Activated CD8-positive, alpha-beta memory T cell treated with anti-CD3 and anti-CD28 coated beads for 1 hour (primary cell): ENCODE measurements around the gene SLC7A1.
"Not testable (repeated sequence)": the region's sequence is repeated elsewhere in the genome, so short reads cannot be mapped to it uniquely, and the experiment has no call there.

Experiments used
- DNase-seq, 2 donors: peaks; one replicate each; pipeline ENCODE4 v3.0.0-alpha.2; 2020; ENCODE audit warnings: low read depth in 1 of 2; ENCODE audit errors: extremely low read depth in 1 of 2

SLC7A1 gene

DNA sequence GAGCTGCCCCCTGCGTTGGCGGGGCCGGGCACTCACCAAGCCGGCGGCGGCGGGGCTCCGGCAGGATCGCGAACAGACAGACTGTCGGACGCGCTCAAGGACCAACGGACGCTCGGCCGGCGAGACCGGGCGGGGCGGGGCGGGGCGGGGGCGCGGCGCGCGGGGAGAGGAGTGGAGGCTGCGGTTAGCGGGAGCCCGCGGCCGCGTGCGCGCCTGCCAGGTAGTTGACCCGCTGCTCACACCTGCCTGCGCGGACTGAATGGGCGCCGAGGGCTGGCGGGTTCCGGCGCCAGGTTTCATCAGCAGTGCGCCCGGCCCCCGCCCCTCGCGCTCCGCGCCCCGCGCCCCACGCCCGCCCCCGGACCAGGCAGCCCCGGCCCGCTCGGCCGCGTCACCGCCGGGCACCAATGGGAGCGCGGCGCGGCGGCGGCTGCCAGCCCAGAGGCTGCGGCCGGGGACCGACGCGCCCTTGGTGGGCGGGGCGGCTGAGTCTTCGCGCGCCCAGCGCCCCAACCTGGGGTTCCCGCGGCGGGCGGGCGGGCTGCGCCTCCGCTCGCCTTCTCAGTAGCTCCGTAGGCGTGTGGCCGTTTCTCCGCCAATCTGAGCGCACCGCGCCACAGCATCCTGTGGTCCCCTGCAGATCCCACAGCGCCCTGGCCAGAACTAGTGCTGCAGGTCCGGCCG is at the start of gene SLC7A1:
Gene SLC7A1, minus strand, starts transcription at position 309 of the 684 bp plus-strand sequence. CDS start 59,500 bp downstream, outside the sequence.
- DNase-seq: peak; percentile 42 to 73

- DNase-seq: no peak
Observed at GRCh38 chr13:29640665-29641064, 45.2 kb upstream of the SLC7A1 start.

DNA sequence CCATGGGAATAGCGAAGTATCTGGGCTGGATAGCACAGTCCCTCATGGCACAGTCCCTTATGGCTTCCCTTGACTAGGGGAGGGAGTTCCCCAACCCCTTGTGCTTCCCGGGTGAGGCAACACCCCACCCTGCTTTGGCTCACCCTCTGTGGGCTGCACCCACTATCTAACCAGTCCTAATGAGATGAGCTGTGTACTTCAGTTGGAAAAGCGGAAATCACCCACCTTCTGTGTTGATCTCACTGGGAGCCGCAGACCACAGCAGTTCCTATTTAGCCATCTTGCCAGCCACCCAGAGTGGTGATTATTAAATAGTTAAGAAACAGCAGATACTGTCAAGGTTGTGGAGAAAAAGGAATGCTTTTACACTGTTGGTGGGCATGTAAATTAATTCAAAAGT is 41.3 kb upstream of the SLC7A1 start:
- not testable (repeated sequence) for DNase-seq

- no peak for DNase-seq
Observed at GRCh38 chr13:29624997-29625396, 29.5 kb upstream of the SLC7A1 start.

GRCh38 chr13:29621841-29622240 is 26.4 kb upstream of the SLC7A1 start:
- DNase-seq: no peak

- DNase-seq: no peak
Observed at GRCh38 chr13:29621051-29621800, 25.7 kb upstream of the SLC7A1 start.

DNA sequence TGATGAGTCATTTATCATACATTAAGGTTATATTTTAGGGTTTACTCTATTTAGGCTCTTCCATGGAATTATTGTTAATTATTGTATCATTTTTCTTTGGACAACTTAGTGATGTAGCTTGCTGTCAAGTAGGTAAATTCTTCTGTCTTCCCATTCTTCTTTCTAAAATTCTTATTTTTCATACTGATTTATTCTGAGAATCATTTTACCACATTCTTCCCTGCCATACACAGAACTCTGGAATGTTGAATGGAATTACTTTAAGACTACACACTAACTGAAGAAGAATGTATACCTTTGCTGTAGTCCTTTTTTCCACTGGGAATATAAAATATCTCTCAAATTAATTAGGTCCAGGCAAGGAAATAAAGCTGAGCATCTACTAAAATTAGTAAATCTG is 24.5 kb upstream of the SLC7A1 start:
- DNase-seq: no peak

DNA sequence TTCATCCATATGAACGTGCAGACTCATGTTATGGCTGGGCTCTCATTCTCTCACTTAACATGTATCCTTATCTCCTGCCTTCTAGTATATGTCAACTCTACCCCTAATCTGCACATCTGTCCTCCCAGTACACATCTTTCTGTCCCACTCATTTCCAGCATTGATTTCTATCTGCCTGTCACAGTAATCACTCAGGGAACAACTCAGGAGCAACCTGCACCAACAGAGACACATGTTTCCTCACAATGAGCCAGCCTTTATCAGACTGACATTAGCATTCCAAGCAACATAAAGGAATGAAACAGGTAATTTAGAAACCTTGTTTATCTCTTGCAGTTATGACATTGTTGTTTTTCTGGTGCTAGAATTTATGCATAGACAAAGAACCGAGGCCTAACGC is 17.6 kb upstream of the SLC7A1 start:
- DNase-seq: no peak

DNA sequence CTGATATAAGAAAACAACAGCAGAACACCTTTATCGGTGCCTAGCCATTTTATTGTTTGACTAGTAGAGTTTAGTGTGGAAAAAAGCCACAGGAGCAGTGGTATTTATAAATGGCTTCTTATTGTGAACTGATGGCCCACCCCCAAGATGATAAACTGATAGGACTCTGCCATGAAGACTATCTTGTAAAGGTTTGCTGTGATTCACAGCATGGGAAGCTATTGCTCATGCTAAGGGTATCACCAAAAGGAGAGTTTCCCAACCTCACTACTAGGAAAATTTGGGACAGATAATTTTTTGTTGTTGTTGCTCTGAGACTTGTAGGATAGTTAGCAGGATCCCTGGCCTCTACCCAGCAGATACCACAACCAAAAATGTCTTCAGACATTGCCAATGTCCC is 12.0 kb upstream of the SLC7A1 start:
- no peak for DNase-seq

DNA sequence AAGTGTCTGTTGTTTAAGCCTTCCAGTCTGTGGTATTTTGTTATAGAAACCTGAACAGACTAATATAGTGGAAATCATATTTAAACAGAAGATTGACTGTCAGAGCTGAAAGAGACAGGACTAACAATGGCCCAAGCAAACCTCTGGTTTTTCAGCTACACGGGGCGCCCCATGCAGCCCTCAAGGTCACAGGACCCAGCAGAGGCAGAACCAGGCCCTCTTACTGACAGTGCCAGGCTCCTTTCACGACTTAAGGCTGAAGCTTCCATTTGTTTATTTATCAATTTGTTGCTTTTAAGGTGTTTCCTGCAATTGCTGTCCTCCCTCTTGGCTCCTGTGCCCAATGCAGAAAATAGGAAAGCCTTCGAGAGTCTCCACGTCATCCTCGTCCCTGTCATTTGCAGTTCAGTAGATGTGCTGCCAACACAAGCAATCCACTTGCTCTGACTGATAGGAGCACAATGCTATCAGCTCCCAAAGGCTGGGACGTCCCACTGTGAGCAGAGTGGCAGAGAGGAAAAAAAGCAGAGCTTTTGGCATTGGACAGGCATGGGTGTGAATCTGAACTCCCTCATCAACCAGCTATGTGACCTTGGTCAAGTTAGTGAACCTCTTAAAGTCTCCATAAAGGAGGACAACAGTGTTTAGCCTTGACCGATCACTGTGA is 10.5 kb upstream of the SLC7A1 start:
- no peak for DNase-seq

DNA sequence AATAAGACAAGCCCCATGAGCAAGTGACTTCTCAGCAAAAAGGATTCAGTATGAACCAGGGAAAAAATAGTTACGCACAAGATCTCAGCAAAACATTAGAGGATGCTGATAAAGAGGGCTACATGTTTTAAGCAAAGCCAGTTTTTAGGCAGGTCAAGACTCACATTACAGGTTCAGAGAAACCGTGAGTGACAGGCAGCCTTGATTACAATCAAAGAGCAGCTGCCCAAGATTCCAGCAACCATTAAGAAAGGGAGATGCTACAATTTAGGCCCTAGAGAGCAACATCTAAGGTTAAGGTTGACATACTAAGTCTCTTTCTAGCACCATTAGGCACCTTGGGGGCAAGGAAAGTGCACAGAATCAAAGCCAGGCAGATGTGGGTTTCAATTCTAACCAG is 2.8 kb upstream of the SLC7A1 start:
- no peak for DNase-seq

DNA sequence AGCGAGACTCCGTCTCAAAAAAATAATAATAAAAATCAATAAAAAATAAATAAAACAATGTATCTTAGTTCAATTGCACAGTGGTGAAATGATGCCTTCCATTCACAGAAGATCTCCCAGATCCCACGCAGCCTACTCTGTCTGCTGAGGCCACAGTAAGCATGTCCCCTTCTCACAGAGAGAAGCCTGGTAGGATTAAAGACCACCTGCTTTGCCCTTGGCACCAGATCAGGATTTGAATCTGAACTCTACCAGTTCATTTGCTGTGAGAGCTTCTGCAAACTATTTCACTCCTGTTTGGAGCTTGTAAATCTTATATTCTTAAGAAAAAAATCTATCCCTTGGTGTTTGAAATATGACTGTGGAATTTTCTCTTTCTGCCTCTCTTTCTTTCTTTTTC is 2.2 kb upstream of the SLC7A1 start:
- DNase-seq: no peak

- no peak for DNase-seq
Observed at GRCh38 chr13:29597246-29597645, 1.8 kb upstream of the SLC7A1 start.

DNA sequence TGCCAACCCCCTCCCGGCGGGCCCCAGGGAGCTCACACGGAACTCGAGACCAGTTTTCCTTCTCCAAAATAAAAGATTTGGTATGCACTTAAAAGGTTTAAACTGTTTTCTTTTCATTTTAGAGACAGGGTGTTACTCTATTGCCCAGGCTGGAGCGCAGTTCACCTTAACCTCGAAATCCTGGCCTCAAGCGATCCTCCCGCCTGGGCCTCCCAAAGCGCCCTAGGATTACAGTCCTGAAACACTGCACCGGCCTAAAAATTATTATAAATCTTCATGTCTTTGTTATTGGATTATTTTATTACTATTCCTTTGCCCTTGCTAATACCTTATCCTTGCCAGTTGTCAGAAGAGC is 553 bp upstream of the SLC7A1 start:
- DNase-seq: no peak

- peak; percentile 11 to 36 for DNase-seq
Observed at GRCh38 chr13:29594710-29595379, 643 bp downstream of the SLC7A1 start.

DNA sequence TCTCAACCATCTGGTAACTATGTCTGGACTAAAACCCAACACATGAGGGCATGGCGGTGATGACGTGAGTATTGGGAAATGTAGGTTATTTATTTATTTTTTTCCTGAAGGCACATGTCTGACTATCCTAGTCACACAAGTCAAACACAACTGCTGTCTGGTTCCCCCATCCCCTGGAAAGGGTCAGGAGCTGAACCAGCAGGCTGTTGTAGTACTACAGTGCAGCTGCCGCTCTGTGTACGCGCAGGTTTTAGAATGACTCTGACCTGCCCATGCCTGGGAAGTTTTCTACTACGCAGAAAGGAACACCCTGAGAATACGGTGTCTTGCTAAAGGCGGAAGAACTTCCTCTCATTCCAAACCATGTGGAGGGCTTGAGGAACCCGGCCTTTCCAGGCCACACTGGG is 1.2 kb downstream of the SLC7A1 start:
- DNase-seq: no peak

DNA sequence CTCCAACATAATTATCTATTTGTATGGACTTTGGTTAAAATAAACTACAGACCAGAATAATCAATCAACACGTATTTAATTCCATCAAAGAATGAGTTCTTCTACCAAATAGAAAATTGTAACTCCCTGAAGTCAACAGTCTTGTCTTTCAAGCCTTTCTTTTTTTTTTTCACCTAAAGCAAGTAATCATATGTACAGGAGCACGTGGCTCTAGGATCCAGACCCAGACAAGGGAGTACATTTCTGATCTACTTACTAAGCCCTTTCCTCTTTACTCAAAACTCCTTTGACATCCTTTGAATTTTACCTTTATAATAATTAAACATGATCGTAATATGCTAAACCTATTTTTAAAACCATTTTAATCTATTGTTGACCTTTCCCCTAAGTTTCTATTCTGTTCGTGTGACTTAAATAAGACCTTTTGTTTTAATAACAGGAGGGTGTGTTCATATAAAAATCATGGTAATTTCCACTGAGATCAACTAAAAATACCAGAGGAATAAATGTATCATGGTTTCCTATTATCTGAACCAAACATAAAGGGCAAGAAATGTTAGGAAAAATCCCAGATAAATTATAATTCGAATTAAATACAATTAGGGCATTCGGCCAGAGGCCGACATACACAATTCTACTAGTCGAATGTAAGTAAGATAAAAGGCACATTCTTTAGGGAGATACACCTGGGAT is 1.7 kb downstream of the SLC7A1 start:
- DNase-seq: no peak

- DNase-seq: no peak
Observed at GRCh38 chr13:29591310-29591709, 4.2 kb downstream of the SLC7A1 start.

DNA sequence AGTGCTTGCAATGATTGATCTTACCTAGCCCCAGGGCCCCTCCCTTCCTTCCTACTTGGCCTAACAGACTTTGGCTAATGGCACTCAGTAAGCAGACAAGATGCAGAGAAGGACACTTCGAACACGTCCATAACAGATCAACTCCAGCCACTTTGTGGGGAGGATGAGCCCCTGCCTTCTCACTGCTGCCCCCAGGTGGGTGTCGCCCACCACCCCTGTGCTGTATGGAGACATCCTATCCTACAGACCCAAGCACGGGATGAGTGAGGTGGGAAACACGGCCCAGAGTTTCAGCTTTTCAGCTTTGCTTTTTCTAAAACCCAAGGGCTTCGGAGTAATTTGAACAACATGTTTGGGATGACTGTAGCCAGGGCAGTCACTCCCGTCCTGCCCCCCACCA is 5.5 kb downstream of the SLC7A1 start:
- no peak for DNase-seq

DNA sequence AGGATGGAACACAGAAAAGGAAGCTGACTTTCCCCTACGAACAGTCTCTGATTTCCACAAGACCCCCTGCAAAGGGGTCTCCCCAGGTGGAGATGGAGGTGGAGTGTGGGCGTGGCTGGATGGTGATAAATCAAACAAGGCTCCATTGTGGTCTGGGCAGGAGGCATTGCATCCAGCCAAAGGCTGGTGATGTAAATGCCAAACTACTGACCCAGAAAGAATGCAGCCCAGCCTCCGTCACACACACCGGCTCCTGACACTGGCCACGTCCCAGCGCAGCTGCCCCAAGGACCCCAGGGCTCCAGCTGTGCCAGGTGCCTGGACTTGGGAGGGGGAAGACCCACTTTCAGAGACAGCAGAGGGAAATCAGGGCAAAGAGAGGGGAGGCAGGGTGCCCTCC is 6.3 kb downstream of the SLC7A1 start:
- DNase-seq: no peak

- no peak for DNase-seq
Observed at GRCh38 chr13:29587645-29588044, 7.8 kb downstream of the SLC7A1 start.
